Measurements from ENCODE around the gene TMEM41B. TPM values are rescaled to one million over a fixed set of nuclear protein-coding genes. Genes with fewer than 3 reads are reported as not detected.
"Not testable (repeated sequence)": the region's sequence is repeated elsewhere in the genome, so short reads cannot be mapped to it uniquely, and the experiment has no call there.

The TMEM41B gene
- total RNA-seq, 1 experiment from 2014 or later: 31.9 TPM

DNA sequence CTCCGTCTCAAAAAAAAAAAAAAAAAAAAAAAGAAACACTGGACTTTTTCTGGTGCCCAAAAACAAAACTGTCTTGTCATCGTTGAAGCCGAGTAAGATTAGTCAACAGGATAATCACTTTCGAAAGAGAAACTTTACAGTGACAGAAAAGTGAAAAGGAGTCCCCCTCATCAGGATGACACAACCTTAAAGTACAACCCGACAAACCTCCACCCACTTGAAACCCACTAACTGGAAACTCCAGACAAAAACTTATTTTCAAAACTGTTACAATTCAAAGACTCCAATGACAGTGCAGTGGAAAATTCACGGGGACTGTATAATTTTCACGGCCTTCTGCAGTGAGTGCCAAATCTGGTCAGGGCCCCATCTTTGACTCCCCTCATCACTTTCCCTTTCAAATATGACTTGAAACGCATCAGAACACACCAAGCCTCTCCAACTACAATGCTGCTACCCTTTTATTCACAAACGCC lies 50.5 kb downstream of the TMEM41B start:
- no peak for DNase-seq (ENCODE audit: extremely low read depth, low read depth)

DNA sequence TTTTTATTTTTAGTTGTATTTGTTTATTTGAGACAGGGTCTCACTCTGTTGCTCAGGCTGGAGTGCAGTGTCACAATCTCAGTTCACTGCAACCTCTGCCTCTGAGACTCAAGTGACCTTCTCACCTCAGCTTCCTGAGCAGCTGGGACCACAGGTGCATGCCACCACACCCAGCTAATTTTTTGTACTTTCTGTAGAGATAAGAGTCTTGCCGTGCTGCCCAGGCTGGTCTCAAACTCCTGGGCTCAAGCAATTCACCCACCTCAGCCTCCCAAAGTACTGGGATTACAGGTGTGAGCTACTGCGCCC lies 53.6 kb downstream of the TMEM41B start:
- DNase-seq (ENCODE audit: extremely low read depth, low read depth): not testable (repeated sequence)

- DNase-seq (ENCODE audit: extremely low read depth, low read depth): no peak
These were observed 54.2 kb downstream of the TMEM41B start for GRCh38 chr11:9259981-9260837.

GRCh38 chr11:9258279-9258678 lies 56.1 kb downstream of the TMEM41B start:
- not testable (repeated sequence) for DNase-seq (ENCODE audit: extremely low read depth, low read depth)

GRCh38 chr11:9254416-9254815 lies 60.0 kb downstream of the TMEM41B start:
- no peak for DNase-seq (ENCODE audit: extremely low read depth, low read depth)

DNA sequence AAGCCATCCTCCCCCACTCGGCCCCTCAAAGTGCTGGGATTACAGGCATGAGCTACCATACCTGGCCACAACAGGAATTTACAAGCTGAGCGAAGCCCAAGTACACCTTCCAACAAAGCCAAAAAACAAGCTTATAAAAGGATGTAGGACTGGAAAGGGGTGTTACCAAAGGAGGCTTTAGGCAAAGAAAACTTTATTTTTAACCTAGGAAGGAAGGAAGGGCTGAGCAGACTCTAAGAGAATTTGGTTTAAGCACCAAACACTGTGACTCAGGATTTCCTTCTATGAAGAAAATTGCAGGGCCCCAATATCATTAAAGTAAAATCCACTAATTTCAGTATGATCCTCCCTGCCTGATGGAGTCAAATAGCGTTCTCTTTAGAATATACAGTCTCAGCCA lies 61.3 kb downstream of the TMEM41B start:
- no peak for DNase-seq (ENCODE audit: extremely low read depth, low read depth)

DNA sequence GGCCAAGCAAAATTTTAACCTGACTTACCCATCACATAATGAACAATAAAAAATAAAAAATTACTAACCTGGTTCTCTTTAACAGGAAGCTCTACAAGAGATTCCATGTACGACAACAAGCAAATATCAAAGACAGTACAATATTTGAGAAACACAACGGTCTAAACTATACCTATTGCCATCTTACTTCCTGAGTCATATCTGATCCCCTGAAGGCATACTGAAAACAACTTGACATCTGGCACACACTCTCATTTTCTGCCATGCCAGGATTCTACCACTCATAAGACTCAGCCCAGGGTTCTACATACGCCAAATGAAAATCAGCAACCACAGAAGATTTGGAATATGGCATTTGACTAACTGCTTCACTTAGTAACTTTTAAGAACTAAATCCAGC lies 63.1 kb downstream of the TMEM41B start:
- DNase-seq (ENCODE audit: extremely low read depth, low read depth): no peak

- no peak for DNase-seq (ENCODE audit: extremely low read depth, low read depth)
These were observed 64.2 kb downstream of the TMEM41B start for GRCh38 chr11:9250139-9250582.

GRCh38 chr11:9249252-9249651 lies 65.1 kb downstream of the TMEM41B start:
- no peak for DNase-seq (ENCODE audit: extremely low read depth, low read depth)

- DNase-seq (ENCODE audit: extremely low read depth, low read depth): no peak
These were observed 66.5 kb downstream of the TMEM41B start for GRCh38 chr11:9247863-9248262.

GRCh38 chr11:9236242-9236641 lies 78.2 kb downstream of the TMEM41B start:
- not testable (repeated sequence) for DNase-seq (ENCODE audit: extremely low read depth, low read depth)

DNA sequence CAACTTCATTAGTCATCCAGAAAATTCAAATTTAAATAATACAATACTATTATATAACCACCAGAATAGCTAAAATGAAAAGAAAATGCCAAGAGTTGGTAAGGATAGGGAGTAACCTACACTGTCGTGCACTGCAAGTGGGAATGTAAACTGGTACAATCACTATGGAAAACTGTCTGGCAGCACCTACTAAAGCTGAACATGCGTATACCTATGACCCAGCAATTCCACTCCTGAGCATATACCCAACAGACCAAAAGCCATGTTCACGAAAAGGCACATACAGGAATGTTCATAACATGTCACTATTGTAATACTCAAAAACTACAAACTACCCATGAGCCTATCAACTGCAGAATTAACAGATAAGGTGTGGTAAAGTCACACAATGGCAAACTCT lies 81.9 kb downstream of the TMEM41B start:
- DNase-seq (ENCODE audit: extremely low read depth, low read depth): no peak

- no peak for DNase-seq (ENCODE audit: extremely low read depth, low read depth)
These were observed 82.6 kb downstream of the TMEM41B start for GRCh38 chr11:9231848-9232177.

Small RNA genes within 50 kb of the gene (small RNA-seq; reads per million reads assigned to genes)
- gene RF00017: 0 reads per million in 2 experiments

Other genes starting within 250 kb of the TMEM41B start
- not detected in 2 replicates for gene SCUBE2, start 223.0 kb downstream of the TMEM41B start, total RNA-seq (2014; rRNA removed; shearing (Covaris generic))
- 36.5 and 46.3 TPM in 2 replicates for gene DENND5A, start 49.2 kb downstream of the TMEM41B start, total RNA-seq (2014; rRNA removed; shearing (Covaris generic))
- 126 and 141 TPM in 2 replicates for gene IPO7, start 70.1 kb upstream of the TMEM41B start, total RNA-seq (2014; rRNA removed; shearing (Covaris generic))
- 28.2 and 32.5 TPM in 2 replicates for gene ZNF143, start 146.4 kb upstream of the TMEM41B start, total RNA-seq (2014; rRNA removed; shearing (Covaris generic))

All from NCI-H460 (cell line).